Caki2 (cell line): ENCODE results near the gene RYK. TPM values are rescaled to one million over a fixed set of nuclear protein-coding genes. Genes with fewer than 3 reads are reported as not detected.

Source experiments
- DNase-seq: peaks from one replicate; pipeline ENCODE4 v3.0.0-alpha.2; 2015; ENCODE audit warnings: low read depth
- in situ Hi-C: cut with HindIII; loops from 2 replicates; pipeline ENCODE4 v1.10.0; 2016; ENCODE audit warnings: low sequenced_read_pairs, low pct_unique_long_range_greater_than_20kb, mixed read lengths
- total RNA-seq: library from RNA; depleted of rRNA; stranded (reverse); fragments of >200 nt; shearing (Covaris generic); gene quantifications from 2 replicates; pipeline ENCODE4 v1.2.3, GENCODE V29; 2014; ENCODE audit warnings: low replicate concordance; rRNA removed

The RYK gene
- total RNA-seq, 1 experiment from 2014 or later = 69.7 TPM

DNA sequence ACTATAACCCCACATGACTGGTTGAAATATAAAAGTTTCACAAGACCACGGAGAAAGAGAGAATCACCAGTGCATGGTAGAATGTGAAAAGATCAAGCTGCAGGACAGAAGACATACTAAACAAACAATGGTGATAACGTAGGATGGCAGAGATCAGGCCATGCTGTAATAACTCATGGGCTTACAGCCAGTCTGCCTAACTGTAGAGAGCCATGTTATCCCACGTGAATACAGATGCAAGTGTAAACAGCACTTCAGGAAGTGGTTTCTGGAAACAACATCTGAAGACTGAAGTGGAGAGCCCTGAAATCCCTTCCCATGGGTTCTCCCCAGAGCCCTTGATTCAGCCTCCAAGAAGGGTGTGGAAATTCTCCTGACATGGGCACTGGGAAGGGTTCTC is 117.7 kb downstream of the RYK start:
- in situ Hi-C loops = no loop called here

GRCh38 chr3:134126153-134126552 is 124.5 kb downstream of the RYK start:
- no peak for DNase-seq
- in situ Hi-C loops = no loop called here

More for the DNA sequence above, 117.7 kb downstream of the RYK start:
- DNase-seq = no peak

- in situ Hi-C loops = no loop called here
Measured at GRCh38 chr3:134114726-134115125, 135.9 kb downstream of the RYK start.

DNA sequence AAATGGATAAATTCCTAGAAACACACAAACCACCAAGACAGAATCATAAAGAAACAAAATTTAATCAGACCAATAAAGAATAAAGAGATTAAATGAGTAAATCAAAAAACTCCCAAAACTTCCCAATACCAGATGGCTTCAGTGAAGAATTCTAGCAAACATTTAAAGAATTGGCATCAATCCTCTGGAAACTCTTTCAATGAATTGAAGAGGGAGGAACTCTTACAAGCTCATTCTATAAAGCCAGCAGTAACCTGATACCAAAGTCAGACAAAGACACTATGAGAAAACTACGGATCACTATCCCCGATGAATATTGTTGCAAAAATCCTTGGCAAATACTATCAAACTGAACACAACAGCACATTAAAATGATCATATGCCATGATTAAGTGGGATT is 139.0 kb downstream of the RYK start:
- DNase-seq = no peak
- in situ Hi-C loops = no loop called here

More at GRCh38 chr3:134114726-134115125, 135.9 kb downstream of the RYK start:
- no peak for DNase-seq

GRCh38 chr3:134110963-134111362 is 139.7 kb downstream of the RYK start:
- DNase-seq = no peak
- in situ Hi-C loops = no loop called here

Other genes with a start within 250 kb of the RYK start
- not detected in 2 replicates for gene SLCO2A1, start 220.9 kb downstream of the RYK start, total RNA-seq
- gene AMOTL2, start 123.6 kb upstream of the RYK start, total RNA-seq = 85.0 and 114 TPM in 2 replicates
- 88.1 and 105 TPM in 2 replicates for gene ANAPC13, start 235.1 kb upstream of the RYK start, total RNA-seq
- 9.7 and 13.8 TPM in 2 replicates for gene CEP63, start 235.2 kb upstream of the RYK start, total RNA-seq